COR-L47 (cell line): ENCODE results near the gene PLCD1.
"Not testable (repeated sequence)": the region's sequence is repeated elsewhere in the genome, so short reads cannot be mapped to it uniquely, and the experiment has no call there.

Source experiments
- DNase-seq: peaks from one replicate; lab custom pipeline; 2025; lab: John Stamatoyannopoulos, UW

The PLCD1 gene

DNA sequence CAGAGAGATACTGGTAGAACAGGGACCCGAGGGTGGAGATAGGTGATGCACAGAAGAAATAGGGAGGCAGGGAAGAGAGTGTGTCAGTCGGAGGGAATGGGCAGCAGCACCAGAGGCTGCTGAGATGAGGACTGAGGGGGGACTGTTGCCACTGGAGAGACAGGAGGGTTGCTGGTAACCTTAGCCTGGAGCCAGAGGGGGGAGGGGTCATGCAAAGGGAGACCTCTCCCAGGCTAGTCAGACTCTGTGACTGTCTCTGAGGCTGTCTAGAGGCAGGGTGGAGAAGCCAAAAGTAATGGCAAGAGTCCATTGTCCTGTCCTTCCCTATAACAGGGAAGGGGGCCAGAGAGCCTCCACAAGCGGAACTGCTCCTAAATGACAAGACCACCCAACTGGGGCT is 7.5 kb upstream of the PLCD1 start:
- no peak for DNase-seq

DNA sequence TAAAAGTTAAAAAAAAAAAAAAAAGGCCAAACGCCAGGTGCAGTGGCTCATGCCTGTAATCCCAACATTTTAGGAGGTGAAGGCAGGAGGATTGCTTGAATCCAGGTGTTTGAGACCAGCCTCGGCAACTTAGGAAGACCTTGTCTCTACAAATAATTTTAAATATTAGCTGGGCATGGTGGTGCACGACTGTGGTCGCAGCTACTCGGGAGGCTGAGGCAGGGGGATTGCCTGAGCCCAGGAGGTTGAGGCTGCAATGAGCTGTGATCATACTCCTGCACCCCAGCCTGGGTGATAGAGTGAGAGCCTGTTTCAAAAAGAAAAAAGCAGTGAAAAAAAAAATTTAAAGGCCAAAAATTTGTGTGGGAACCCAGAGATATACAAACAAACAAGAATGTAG is 6.8 kb upstream of the PLCD1 start:
- DNase-seq, result no peak

- DNase-seq, result not testable (repeated sequence)
These were observed 4.9 kb upstream of the PLCD1 start for GRCh38 chr3:38034335-38034734.

DNA sequence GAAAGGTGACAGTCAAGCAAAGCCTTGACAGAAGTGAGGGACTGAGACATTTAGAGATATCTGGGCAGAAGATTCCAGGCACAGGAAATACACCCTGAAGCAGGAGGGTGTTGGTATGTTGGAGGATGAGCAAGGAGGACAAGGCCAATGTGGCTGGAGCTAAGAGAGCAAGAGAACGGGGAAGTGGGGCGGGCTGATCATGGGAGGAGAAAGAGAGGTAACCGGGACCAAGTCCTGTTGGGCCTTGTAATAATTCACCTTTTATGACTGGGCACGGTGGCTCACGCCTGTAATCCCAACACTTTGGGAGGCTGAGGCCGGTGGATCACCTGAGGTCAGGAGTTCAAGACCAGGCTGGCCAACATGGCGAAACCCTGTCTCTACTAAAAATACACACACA is 4.1 kb upstream of the PLCD1 start:
- DNase-seq, result not testable (repeated sequence)

DNA sequence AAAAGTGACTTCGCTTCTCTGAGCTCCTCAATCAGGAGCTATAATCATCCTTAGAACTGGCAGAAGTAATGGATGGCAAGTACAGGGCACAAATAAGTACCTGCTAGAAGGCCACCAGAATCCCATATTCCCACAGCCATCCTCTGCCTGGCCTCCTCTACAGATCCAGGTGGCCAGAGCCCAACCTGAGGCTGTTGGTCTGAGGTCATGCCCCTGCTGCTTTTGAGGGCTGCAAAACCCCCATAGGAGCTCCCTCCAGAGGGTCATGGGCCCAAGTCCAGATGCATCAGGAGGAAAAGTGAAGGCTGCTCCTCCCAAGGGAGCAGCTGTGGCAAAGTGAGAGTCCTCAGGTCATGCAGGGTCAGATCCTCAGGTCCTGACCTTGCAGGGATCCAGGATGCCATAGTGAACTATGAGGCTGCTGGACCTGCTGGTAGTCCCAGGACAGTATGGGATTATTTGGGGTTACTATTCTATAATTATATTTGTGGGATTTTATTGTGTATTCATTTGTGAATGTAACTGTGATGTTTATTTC is 3.0 kb upstream of the PLCD1 start:
- no peak for DNase-seq

DNA sequence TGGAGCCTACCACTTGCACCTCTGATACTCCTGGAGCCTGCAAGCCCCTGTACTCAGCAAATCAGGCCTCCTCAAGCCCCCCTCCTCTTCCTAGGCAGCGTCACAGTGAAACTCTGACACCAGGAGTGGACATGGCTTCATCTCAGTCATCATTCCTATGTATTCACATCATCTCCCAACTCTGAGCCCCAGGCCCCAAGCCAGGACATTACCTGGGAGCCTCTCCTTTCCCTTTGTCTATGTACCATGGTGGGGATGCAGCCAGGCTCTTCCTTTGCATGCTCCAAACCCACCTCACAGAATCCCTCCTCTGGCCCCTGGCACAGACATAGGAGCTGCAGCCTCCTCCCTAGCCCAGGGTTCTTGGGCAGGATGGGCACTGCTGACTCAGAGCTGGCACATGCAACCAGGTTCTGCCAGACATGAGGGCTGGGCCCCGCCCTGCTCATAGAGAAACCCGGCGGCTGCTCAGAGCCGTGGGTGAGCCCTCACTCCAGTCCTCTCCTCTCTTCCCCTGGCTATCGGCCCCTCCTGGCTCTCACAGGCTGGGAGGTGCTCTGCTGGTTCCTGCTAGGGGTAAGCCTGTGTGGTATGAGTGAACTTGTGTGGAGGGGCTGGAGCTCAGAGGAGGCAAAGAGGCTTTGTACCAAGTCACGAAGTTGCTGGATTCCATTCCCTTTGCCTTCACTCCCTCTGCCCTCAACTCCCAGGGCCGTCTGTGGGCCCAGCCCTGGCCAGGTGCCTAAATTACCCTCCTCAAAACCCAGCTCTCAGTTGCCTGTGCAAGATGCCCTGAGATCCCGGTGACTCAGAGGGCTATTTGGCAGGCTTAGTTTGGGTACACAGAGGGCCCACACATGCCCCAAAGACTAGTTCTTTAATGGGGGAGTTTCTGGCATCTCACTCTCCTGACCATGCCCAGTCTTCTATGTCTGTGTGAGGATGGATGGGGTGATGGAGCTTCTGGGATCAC is 1.9 kb upstream of the PLCD1 start:
- no peak for DNase-seq

- no peak for DNase-seq
These were observed 932 bp upstream of the PLCD1 start for GRCh38 chr3:38030126-38031021.

DNA sequence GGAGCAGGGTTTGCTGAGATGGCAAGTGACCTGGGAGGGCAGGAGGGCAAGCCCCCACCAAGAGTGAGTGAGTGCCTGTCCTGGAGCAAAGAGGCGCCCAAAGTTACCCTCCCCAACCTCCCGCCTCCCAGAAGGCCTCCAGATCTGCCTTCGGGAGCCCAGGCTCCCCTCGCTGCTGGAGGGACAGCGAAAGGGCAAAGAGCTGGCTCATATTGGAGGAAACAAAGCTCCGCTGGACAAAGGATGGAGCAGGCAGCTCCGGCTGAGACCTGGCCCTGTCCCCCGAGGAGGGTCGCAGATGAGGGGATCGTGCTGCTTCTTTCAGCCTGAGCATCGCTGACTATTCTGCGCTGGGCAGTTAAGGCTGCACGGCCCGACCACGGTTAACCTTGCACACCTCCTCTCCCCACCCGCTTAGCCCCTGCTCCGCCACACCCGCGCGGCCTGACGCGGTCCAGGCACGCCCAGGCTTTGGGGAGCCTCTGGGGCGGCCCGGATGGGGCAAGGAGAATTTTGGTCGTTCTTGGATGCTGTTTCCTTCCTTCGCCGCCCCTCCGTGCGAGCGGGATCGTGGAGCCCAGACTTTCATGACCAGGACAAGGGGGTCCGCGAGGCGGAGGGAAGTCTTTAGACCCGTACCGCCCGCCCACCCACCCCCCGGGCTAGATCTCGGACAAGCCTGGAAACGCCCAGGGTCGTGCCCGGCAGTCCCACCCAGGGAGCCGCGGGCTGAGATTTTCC is 651 bp downstream of the PLCD1 start:
- no peak for DNase-seq

DNA sequence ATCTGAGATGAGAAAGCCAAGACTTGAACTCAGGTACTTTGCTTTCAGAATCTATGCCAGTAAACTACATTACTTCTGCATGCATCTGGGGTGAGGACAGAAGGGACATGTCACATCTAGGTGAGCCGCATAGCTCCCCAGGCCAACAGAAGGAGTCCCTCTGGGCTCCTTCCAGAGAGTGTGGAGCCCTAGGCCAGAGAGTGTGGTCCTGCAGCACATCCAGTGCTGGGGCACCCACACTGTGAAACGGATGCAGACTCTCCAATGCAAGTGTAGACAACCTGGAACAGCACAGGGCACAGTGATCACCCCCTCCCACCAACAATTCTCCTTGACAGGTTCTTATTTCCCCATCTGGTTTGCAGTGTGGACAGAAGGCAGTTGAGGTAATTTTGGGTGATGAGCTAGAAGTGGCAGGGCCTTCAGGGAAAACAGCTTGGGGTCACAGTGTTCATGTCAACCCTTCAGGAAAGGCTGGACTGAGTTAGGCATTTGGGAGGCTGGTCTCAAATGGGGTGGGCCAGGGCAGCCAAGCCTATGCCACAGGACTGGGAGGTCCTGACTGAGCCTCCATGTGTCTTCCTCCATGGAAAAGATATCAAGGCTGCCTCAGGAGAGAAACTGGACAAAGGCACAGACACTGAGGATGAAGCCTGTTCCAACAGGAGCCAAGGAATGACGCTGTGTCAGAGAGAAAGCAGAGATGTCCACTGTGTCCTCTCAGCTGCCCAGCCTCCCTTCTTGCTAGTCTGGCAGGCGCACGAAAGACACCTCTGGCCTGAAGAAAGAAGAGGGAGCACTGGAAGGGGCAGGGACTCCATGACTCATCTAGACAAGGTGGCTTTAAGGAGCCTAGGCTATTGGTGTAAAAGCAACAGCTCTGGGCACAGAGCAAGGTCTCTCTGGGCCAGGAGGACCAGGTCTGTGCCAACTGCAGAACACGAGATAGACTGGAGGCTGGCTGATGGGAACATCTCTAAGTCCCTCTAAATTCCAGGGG is 1.7 kb downstream of the PLCD1 start:
- DNase-seq, result no peak

DNA sequence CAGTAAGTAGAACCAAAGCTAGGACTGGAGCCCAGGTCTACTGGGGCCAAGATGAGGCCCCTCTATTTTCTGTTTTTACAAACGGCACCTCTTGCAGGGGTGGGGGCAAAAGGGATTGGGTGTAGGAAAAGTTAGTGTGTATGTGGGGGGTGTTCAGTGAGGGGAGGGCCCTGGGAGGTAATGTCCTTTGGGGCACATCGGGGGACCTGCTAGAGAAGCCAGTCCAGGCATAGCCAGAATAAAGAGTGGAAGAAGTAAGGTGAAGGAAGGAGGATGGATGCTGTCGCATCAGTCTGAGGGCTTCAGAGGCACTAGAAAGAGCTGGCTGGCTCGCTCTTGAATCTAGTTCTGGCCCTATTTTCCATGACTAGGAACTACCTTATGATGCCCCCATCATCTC is 2.6 kb downstream of the PLCD1 start:
- no peak for DNase-seq

DNA sequence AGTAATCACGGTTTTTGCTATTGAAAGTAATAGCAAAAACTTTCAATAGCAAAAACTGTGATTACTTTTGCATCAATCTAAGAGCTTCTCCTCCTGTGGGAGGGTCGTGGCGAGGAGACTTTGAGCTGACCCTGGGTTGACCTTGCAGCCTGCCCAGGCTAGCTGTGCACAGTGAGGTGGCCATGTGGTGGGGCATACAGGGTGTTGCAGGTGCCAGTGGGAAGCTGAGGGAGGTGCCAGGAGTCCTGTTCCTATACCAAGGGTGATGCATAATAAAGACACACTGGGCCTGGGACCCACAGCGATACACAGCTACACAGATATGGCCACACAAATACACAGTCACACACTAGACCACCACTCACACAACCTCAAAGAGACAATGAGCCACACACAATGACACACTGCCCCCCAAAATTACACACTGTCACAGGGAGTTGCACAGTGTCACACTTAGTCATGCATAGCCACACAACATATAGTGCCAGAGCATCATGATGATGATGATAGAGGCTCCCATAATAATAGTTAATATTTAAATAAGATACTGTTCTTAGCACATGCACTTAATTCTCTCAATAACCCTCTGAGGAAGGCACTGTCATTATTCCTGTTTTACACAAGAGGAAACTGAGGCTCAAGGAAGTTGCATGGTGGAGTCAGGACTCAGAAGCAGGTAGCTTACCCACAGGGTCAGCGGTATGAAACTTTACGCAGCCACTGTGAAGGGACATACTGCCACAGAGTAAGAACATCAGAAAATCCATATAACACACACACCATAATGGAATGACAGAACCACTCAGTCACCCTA is 6.3 kb downstream of the PLCD1 start:
- no peak for DNase-seq

DNA sequence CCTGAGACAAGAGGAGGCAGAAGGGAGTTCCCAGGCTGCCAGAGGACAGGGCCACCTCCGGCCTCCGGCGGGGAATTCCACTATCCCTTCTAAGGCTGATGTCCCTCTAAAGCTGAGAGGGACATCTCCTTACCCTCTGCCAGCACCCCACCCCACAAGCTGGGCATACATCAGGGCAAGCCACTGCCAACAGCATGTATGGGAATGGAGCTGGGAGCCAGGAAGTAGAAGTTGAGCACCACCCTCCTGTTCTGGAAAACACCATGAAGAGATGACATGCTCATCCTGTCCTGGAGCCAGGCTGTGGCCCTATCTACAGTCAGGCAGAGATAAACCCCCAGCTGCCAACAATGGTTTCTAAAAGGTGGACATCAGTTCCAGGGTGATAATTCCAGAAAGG is 7.1 kb downstream of the PLCD1 start:
- no peak for DNase-seq

GRCh38 chr3:38021196-38021595 is 8.2 kb downstream of the PLCD1 start:
- DNase-seq, result no peak

DNA sequence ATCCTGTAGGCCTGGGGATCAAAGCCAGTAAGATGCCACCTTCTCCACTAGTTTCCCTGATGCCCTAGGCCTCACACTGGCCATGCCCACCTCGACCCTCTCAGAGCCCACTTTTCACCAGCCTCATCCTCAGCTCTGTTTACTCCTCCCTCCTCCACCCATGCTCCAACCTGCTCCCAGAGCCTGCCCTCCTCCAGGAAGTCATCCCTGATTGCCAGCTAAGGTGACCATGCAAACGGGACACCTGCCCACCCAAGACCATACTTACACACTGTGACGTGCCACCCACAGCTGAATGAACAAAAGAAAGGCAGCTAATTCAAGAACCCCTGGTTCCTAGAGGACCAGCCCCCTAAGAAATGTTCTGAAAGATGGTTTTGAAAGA is 9.1 kb downstream of the PLCD1 start:
- DNase-seq, result no peak

- DNase-seq, result no peak
These were observed 9.6 kb downstream of the PLCD1 start for GRCh38 chr3:38019658-38020341.

GRCh38 chr3:38018296-38019266 is 10.9 kb downstream of the PLCD1 start:
- no peak for DNase-seq

- DNase-seq, result no peak
These were observed 11.8 kb downstream of the PLCD1 start for GRCh38 chr3:38017445-38018295.
